ENCODE results near the gene ZNF138.

DNA sequence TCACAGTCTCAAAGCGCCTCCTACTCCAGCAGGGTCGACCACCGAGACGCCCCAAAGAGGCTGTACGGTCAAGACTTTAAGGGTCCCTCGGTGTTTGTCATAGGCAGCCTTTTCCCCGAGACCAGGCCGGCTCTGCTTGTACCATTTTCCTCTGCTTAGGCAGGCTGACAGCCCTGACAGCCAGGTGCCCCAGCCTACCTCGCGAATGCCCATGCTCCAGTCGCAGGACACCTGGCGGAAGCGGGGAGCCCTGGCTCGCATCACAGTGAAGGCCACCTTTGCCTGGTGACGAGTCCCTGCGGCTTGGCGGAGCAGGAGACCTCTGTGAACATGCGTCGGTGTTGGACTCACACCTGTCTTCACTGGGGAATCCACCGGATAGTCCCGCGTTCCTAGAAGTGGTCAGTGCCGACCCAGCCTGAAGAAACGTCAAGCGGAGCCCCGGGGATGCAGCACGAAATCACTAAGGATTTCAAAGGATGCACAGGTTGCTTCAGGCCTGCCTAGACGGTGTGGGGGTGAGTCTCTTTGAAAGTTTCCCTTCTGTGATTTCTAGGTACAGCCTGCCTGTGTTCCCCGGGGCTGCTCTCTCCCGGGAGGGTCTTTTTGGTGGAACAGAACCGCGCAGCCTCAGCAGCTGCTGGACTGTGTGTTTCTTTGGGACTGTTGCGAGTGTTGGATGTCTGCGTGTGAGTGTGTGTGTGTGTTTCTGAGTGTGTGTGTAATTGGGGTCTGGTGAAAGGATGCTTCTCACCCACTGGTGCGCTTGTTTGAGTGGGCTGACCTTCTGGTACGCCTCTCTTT lies 78.3 kb downstream of the ZNF138 start:
- TF ChIP-seq, protein P1, sequence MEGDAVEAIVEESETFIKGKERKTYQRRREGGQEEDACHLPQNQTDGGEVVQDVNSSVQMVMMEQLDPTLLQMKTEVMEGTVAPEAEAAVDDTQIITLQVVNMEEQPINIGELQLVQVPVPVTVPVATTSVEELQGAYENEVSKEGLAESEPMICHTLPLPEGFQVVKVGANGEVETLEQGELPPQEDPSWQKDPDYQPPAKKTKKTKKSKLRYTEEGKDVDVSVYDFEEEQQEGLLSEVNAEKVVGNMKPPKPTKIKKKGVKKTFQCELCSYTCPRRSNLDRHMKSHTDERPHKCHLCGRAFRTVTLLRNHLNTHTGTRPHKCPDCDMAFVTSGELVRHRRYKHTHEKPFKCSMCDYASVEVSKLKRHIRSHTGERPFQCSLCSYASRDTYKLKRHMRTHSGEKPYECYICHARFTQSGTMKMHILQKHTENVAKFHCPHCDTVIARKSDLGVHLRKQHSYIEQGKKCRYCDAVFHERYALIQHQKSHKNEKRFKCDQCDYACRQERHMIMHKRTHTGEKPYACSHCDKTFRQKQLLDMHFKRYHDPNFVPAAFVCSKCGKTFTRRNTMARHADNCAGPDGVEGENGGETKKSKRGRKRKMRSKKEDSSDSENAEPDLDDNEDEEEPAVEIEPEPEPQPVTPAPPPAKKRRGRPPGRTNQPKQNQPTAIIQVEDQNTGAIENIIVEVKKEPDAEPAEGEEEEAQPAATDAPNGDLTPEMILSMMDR (IDR thresholded peaks at IDR 0.05), result no peak
- TF ChIP-seq POLR2A (IDR thresholded peaks at IDR 0.05), result no peak

Data from Peyer's patch (tissue), 4 donors.